Measurements from ENCODE around the gene FSHR. TPM values are rescaled to one million over a fixed set of nuclear protein-coding genes. Genes with fewer than 3 reads are reported as not detected.

The FSHR gene
- total and polyA plus RNA-seq, 4 donors = not detected

- Histone ChIP-seq H3K27ac (ENCODE audit: low read depth in 1 of 2, low read length in 2 of 2) (peak overlapping the region in 1 of 2 donors; percentile 23), H3K4me3 (ENCODE audit: low read depth in 1 of 3, low read length in 3 of 3) (no peak overlapping the region), H3K36me3 (ENCODE audit: control insufficient read depth in 4 of 4, insufficient read depth in 3 of 4, low read depth in 1 of 4, low read length in 3 of 4) (no peaks in the 10 kb centered on the region), H3K27me3 (ENCODE audit: control insufficient read depth in 4 of 4, insufficient read depth in 4 of 4, low read length in 3 of 4) (peaks cover 0 to 4% (median 2%) of the 10 kb centered on the region in 4 donors), H3K9ac (ENCODE audit: low read depth in 1 of 2, low read length in 2 of 2) (peak overlapping the region in 1 of 2 donors; percentile 24), H3K9me3 (ENCODE audit: control insufficient read depth in 4 of 4, low read length in 3 of 4) (no peaks in the 10 kb centered on the region), H3K4me1 (ENCODE audit: control insufficient read depth in 4 of 4, insufficient read depth in 4 of 4, low read length in 3 of 4) (peaks cover 8 to 18% (median 13%) of the 10 kb centered on the region in 4 donors)
- DNase-seq (ENCODE audit: low spot score) = no peak
- WGBS = 31% methylated on average over 6 of the region's 6 CpGs
- TF ChIP-seq YY1 (IDR thresholded peaks at IDR 0.05) (peak; percentile 63), EGR1 (IDR thresholded peaks at IDR 0.05; ENCODE audit: low read depth in 2 of 2) (no peak), HNF4A (conservative IDR thresholded peaks at IDR 0.05) (peak; percentile 80 to 88), MAX (IDR thresholded peaks at IDR 0.05) (no peak), CTCF (IDR thresholded peaks at IDR 0.05; ENCODE audit: low read depth, low read length, missing input control) (no peak), JUND (IDR thresholded peaks at IDR 0.05) (peak in 1 of 2 donors; percentile 36), RAD21 (IDR thresholded peaks at IDR 0.05) (peak in 1 of 2 donors; percentile 19), HNF4G (IDR thresholded peaks at IDR 0.05) (peak; percentile 66), ZBTB33 (IDR thresholded peaks at IDR 0.05) (no peak), FOXA1 (IDR thresholded peaks at IDR 0.05) (no peak), ATF3 (IDR thresholded peaks at IDR 0.05) (no peak), SP1 (IDR thresholded peaks at IDR 0.05) (peak; percentile 74), GABPA (IDR thresholded peaks at IDR 0.05 in 1 of 2, conservative IDR thresholded peaks at IDR 0.05 in 1 of 2) (no peak), TAF1 (conservative IDR thresholded peaks at IDR 0.05) (no peak), FOXA2 (IDR thresholded peaks at IDR 0.05) (no peak), REST (IDR thresholded peaks at IDR 0.05) (no peak), NR2F2 (IDR thresholded peaks at IDR 0.05) (no peak), RXRA (IDR thresholded peaks at IDR 0.05) (peak; percentile 40 to 55)
Observed at GRCh38 chr2:48948400-48949125, 205.8 kb downstream of the FSHR start.
